Prostate gland (tissue), 2 donors: ENCODE measurements around the gene CAMKMT.

Experiments
- POLR2A ChIP-seq: fragments of 450-650 bp; IDR thresholded peaks from one replicate; pipeline ENCODE4 v1.6.1; 2016; ENCODE audit warnings: antibody characterized with exemption, mild to moderate bottlenecking
- TF ChIP-seq, protein P1 (sequence below), 4 experiments: fragments of 200-600 bp in 2 of 4; fragments of 450-650 bp in 2 of 4; sonication (generic) in 2 of 4; IDR thresholded peaks; 1 replicate in 3 of 4; 2 replicates in 1 of 4; pipeline ENCODE4 v1.5.1; 2016 to 2019; ENCODE audit warnings: antibody characterized with exemption in 4 of 4, mild to moderate bottlenecking in 2 of 4, moderate library complexity in 2 of 4

DNA sequence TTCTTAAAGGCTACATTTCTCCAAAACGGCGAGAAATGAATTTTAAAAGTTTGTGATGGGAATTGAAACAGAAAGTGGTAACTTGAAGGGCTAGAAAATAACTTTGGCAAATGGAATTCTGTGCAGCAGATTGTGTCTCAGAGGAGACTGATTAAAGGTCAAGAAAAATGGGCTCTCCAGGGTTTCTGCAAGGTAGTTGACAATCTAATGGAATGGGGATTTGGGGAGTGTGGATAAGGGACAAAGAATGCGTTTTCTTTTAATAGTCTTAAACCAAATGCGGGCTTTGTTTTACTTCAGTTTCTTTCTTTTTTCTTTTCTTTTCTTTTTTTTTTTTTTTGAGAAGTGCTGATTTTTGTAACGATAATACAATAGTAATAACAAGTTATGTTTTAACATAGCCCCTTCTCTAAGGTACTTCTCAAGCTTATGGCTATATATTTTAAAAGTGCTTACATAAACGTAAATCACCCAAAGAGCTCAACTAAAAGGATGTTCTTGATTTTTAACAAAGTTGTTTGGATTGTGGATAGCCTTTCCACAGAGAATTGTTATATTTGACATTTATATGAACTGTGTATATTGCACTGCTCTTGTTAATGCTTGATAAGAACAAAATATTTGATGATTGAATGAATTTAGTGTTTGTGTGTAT is 36.6 kb downstream of the CAMKMT start:
- TF ChIP-seq POLR2A, result no peak
- TF ChIP-seq, protein P1, sequence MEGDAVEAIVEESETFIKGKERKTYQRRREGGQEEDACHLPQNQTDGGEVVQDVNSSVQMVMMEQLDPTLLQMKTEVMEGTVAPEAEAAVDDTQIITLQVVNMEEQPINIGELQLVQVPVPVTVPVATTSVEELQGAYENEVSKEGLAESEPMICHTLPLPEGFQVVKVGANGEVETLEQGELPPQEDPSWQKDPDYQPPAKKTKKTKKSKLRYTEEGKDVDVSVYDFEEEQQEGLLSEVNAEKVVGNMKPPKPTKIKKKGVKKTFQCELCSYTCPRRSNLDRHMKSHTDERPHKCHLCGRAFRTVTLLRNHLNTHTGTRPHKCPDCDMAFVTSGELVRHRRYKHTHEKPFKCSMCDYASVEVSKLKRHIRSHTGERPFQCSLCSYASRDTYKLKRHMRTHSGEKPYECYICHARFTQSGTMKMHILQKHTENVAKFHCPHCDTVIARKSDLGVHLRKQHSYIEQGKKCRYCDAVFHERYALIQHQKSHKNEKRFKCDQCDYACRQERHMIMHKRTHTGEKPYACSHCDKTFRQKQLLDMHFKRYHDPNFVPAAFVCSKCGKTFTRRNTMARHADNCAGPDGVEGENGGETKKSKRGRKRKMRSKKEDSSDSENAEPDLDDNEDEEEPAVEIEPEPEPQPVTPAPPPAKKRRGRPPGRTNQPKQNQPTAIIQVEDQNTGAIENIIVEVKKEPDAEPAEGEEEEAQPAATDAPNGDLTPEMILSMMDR (IDR thresholded peaks at IDR 0.05), result no peak
